Stimulated activated CD8-positive, alpha-beta memory T cell treated with anti-CD3 and anti-CD28 coated beads, Interleukin-12 subunit alpha, Interleukin-12 subunit beta, amount 100 ng/mL, for 1 hour (primary cell): ENCODE data around the gene LIMS2.

Source experiments
- DNase-seq: peaks from one replicate; pipeline ENCODE4 v3.0.0-alpha.2; 2020; ENCODE audit warnings: low read depth

LIMS2 gene

DNA sequence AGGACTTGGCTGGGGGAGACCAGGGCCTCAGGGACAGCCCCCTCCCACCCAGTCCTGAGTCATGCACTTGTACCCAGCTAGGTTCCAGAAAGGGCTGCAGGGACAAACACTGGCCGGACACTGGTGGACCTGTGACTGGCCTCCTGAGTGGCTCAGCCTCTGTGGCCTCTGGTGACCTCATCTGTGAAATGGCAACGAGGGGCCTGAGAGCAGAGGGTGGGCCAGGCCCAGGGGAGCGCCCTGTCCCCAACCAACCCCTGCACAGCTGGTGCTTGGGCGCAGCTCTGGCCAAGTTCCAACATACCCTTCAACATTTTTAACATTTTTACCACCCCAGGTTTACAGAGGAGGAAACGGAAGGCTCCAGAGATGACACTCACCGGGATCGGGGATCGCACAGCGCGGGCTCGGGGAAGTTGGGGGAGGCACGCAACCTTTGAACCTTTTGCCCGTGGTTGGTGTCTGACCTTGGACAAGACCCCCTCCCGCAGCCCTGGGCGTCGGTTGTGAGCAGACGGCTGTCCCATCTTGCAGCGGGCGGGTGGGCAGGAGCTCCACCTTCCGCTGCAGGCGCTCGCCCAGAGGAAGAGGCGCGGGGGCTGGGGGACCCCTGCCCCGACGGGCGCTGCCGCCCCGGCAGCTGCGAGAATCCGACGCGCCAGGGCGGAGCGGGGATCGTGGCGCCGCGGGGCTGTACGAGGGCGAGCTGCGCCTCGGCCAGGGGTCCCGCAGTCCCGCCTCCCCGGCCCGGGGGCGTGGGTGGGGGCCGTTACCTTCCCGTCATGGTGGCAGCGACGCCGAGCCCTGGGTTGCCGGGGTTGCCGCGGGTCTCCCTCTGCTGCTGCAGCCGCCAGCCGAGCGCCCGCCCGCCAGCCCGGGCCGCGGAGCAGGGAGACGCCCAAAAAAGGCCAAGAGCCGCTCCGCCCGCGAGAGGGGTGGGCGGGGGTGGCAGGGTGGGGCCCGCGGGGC, 805 bp downstream of the LIMS2 start:
- no peak for DNase-seq

DNA sequence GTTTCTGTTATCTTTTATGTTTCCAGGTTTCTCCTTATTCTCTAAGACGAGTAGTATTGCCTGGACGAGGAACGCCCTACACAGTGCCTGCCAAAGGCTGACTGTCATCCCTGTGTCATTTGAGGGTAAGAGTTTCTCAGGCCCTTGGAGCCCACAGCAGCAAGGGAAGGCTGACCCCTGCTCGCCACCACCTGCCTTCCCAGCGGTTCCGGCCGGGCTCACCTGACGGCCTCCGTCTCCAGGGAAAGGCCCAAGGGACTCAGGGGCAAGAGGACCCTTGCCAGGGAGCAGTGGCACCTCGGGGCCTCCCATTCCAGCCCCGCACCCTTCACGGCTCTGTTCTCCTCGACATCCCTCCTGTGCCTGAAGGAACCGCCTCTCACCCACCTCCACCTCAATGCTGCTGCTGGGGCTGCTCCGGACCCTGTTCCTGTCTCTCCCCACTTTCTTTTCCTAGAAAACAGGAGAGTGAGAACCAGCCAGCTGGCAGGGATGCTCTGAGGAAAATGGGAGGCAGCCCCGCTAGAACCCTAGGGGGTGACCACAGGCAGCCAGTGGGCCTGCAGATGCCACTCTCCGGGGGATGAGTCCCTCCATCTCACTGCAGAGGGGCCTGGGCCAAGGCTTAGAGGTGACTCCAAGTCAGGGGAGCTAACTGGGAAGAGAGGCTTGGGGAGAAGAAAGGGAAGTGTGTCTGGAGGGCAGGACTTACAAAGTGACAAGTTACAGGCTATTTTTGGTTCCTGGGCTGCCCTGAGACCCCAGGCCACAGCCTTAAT, 1.9 kb downstream of the LIMS2 start:
- DNase-seq, result no peak

DNA sequence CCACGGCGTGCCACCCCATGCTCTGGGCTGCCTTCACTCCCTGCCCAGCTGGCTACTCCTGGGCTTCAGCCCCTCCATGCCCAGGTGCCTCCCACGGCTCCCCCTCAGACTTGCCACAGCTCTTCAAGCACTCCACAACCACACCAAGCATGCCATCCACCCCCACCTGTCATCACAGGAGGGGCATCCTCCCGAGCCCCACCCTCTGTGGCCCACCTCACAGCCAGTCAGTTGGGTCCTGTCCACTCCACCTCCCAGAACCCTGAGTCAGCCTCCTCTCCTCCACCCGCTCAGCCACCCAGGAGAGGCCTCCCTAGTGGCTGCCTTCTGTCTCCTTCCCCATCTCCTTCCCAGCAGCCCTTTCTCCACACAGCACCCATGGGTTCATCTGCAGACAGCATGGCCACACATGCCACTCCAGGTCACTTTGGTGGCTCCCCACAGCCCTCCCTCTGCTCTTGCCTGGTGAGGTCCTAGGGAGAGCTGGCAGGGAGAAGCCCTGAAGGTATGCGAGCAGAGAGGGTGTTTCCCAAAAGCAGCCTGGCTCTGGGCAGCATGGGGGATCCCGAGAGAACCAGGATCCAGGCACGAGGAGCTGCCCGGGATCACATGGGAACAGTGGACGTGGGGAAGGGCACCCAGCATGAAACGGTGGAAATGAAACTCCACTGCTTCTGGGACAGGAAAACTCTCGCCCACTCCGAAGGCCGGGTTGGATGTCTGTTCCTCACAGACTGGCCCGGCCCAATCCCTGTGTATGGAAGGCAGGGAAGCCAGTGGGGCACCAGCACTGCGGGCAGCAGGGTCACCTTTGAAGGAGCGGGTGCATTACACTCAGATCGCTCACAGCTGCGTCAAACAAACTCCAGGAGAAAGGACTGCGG, 2.7 kb downstream of the LIMS2 start:
- DNase-seq, result no peak

DNA sequence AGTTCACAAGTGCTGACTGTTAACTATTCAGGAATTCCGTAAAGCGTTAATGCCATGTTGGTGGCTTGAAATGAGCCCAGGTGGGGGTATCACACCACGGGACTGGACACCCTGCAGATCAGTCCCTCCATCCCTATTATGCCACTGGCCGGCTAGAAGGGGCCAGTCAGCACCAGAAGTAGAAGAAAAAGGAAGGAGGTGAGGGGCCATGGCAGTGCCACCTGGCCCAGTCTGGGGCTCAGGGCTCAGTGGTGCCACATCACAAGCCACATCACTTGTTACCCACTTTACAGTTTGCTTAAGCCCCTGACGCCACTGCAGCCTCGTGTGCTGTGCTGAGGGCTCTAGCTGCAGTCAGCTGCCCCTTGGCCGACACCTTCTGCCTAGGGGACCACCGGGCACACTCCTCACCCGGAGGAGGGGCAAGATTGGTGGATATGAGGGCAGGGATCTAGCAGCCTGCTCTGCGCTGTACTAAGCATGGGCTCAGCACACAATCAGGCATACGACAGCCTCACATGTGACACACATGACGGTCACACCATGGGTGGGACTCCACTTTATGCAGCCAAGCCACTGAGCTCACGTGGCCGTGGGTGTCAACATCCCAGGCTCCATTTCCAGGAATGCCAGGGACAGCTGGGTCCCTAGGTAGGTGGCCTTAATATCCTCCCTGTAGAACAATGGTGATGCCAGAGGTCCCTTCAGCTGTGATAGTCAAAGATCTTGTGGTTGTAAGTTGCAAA, 3.6 kb downstream of the LIMS2 start:
- DNase-seq, result no peak

DNA sequence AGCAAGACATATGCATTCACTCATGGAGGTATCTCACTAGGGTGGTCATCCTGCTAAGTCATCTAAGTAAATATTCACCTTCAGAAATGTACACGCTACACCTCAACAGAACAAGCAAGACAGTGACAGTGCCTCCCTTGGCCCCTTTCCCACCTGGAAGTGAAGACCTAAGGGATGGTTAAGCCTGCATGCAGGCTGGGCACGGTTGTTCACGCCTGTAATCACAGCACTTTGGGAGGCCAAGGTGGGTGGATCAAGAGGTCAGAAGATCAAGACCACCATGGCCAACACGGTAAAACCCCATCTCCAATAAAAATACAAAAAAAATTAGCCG, 4.4 kb downstream of the LIMS2 start:
- no peak for DNase-seq

DNA sequence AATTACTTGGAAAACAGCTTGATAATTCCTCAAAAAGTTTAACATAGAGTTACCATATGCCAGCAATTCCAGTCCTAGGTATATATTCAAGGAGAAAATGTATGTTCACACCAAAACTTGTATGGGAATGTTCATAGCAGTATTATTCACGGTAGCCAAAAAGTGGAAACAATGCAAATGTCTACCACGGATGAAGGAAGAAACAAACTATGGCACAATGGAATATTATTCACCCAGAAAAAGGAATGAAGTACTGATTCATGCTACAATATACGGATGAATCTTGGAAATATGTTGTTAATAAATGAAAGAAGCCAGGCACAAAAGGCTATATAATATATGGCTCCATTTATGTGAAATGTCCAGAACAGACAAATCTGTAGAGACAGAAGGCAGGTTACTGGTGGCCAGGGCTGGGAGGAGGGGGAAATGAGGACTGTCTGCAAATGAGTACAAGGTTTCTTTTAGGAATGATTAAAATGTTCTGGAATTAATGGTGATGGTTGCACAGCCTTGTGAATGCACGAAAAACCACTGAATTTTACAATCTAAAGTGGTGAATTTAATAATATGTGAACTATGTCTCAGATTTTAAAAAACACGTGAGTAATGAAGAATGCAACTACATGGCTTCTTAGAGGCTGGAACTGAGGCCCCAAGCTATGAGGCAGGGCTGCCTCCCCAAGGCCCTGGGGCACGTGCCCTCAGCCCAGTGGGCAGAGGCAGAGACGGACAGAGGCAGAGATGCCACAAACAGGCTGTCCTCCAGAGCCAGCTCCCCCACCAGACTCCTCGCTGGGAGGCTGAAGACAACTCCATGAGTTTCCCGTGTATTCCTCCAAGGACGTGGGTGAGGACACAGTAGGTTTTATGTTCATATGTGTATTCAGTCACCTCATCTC, 5.0 kb downstream of the LIMS2 start:
- DNase-seq, result no peak

DNA sequence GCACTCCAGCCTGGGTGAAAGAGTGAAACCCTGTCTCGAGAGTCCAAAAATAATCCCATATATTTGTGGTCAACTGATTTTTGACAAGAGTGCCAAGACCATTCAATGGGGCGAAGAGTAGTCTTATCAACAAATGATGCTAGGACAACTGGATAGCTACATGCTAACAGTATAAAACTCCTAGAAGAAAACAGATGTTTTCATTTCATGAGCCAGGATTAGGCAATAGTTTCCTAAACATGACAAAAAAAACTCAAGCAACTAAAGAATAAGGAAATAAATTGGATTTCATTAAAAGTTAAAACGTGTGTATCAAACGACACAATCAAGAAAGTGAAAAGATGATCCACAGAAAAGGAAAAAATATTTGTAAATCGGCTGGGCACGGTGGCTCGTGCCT, 6.3 kb downstream of the LIMS2 start:
- DNase-seq, result no peak

DNA sequence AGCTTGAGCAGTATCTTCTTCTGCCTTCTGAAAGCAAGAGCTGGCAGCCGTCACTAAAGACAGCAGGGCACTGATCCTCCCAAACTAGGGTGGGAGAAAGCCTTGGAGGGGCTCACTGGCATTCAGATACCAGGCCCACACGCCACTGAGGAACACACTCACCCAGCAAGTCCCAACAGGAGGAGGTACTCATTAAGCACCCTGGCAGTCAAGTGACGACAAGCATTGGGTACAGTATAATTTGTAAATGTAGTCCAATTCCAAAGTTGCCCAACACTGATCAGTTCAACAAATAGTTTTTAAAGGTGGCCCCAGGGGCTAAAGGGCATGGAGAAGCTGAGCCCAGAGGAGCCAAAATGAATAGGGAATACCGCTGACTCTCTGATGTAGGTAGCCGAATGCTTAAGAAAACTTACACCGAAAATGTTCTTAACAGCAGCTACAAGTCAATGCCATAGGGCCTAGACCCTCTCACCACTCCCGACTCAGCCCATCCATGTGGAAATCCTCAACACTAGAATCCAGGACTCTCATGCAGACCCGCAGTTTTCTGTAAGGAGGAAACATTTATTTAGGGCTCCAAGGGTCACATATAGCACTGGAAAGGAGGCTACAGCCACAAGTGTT, 9.9 kb downstream of the LIMS2 start:
- no peak for DNase-seq

DNA sequence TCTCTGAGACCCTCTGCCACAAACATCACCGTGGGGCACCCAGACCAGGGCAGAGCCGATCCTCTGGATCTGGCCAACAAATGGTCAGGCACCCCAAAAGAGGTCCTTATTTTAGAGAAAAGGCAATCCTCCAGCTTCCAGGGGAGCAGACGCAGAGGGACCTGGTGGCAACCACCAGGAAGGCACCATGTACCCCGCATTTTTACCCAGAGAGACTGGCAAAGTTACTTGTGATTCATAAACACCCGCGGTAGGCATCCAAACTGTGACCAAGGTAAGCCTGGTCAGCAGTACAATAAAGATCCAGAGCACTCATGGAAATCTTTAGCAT, 10.5 kb downstream of the LIMS2 start:
- no peak for DNase-seq

DNA sequence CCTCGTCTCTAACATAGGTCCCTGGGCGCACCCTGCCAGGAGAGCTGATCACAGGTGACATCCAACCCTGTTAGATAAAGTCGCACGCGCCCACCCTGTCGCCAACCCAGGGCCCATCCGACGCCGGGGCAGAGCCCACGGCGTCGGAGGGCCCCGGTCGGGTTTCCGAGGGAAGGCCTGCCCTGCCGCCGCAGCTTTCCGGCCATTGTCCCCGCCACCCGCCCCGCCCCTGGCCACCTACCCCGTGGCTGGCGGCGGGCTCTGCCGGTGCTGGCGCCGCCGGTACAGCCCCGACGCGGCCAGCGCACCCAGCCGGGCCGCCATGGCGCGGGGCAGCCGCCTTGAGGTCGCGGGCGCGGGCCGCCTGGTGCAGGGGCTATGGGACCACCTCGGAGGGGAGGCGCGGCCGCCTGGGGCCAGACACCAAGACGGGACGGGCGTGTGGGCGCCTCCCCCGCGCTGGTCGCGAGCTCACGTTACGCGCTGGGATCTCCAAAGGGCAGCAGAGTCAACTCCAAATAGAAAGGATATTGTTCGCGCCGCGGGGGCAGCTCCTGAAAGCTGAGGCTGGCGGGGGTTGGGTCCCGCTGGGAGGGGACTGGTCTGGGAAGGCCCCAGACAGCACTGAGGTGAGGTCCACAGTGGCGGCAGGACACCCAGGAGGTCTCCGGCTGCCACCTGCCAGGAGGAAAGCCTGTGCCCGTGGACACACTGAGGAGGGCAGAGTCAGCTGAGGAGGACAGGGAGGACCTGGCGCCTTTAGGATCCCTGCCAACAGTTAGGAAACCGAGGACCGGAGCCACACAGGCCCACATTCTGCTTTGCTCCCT, 11.1 kb downstream of the LIMS2 start:
- DNase-seq, result no peak

DNA sequence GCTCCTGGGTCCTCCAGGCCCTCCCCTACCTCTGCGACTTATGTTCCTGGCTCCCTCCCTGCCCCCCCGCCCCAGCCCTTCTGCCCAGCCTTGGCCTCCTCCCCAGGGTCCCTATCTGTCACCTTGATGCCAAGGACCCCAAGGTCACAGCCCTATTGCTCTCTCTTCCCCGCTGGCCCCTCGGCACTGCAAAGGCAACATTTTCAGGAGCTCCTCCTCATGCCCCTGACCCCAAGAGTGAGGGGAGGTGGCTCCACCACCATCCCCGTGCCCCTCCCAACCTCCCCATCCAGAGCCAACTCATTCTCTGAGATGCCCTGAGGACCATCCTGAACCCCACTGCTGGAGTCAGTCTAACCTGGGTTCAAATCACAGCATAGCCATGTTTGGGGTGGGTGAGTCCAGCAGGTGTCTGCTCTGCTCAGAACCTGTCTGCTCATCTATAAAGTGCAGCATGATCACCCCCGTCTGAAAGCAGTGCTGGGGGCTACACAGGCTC, 11.7 kb downstream of the LIMS2 start:
- DNase-seq, result no peak

DNA sequence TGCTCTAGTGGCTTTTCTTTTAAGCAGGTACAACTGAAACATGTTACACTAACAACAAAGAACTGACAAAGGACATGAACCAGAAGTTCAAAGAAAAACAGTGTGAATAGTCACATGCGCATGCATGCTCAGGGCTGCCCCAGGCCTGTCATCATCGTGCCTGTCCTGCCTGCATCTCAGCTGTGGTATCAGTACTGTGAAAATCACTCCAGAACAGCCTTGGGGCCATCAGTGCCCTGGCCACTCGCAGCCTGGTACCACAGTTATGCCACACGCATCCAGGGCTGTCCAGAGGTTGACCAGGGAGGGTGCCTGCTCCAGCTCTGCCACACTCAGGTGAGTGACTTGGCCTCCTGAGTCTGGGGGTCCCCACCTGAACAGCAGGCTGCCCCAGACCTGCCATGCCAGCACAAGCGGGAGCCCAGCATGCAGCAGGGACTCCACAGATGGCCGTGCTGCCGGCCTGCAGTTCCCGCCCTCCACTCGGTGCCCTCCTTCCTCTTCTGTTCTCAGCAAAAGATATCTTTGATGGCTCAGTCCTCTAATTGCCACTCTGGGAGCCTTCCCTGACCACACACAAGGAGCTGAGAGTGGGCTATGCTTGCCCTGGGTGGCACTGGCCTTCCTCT, 12.3 kb downstream of the LIMS2 start:
- no peak for DNase-seq

DNA sequence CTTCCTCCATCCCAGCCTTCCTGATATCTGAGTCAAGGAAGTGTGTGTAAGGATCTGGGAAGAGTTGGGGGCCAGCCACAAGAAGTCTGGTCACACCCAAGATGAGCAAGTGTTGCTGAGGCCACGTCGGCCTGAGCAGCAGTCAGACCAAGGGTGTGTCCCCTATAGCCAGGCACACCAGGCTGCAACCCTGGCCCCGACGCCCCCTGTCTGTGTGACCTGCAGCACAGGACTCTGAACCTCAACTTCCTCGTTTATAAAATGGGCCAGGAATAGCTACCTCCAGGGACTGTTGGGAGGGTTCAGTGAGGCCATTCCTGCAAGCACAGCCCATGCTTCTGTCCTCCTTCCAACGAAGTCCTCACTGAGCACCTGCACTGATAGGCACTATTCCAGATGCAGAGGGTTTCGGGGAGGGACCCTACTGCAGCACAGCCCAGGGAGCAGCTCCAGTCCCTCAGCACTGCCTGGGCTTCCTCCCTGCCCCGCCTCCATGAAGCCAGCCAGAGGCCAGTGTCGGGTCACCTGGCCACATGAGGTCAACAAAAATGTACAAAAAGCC, 13.3 kb downstream of the LIMS2 start:
- DNase-seq, result no peak

DNA sequence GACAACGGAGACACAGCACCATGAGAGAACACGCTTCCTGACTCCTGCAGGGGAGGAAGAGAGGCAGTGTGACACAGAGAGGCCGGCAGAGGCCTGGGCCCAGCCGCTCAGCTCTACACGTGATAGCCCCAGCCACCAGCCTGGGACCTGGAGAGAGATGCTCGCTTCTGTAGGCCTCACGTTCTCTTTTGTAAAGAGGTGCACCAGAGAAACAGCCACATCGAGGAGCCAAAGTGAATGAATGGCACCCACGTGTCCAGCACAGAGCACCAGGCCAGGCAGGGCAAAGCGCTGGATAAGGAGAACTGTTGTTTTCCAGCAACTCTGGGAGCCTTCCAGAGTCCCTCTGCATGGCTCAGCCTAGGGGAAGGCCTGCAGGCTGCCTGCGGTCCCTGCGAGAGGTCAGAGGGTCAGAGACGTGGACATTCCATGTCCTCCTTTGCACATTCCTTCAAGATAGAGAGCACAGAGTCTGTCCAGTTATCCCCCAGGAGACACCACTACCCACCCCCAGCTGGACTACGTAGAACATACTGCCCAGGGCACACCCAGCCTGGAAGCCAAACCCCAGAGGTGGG, 14.2 kb downstream of the LIMS2 start:
- DNase-seq, result no peak

DNA sequence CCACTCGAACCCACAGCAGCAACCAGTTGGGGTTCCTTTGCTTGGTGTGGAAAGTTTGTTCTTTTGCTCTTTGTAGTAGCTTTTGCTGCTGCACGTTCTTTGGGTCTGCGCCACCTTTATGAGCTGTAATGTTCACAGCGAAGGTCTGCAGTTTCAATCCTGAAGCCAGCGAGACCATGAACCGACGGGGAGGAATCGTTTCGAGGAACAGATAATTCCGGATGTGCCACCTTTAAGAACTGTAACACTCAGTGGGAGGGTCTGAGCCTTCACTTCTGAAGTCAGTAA, 15.1 kb downstream of the LIMS2 start:
- DNase-seq, result no peak

DNA sequence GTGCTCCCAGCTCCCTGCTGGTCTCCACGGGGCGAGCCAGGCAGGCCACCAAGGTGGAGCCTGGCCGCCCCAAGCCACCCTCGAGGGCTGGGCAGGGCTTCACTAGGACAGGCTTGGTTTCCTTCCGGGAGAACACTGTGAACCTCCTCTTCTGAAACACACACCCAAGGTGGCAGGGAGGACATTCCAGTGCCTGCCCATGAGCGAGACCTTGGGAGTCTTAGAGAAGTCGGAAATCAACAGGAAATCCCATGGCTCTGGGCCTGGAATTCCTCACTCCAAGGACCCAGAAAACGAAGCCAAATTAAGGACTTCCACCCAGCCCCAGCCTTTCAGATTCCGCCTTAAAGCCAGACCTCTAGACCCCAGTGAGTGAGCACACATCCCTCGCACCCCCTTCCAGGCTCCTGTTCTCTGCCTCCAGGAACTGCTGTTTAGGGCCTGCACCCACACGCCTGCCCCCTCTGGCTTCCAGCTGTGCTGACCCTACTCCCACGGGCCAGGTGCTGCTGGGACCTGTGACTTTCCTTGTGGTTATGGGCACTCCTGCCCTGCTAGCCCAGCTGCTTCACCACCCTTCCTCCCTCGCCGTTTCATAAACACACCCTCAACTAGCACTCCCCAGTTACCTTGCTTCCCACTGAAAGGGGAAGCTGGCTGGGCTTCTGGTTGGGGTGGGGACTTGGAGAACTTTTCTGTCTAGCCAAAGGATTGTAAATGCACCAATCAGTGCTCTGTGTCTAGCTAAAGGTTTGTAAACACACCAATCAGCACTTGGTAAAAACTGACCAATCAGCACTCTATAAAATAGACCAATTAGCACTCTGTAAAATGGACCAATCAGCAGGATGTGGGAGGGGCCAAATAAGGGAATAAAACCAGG, 15.7 kb downstream of the LIMS2 start:
- no peak for DNase-seq
